Hematopoietic multipotent progenitor cell treated with erythropoietin and hydrocortisone succinate and interleukin-3 and kit ligand, for 17 days (in vitro differentiated cells): Measurements from ENCODE around the gene TRPC1.
A peak's percentile ranks its signal among the peaks of the same experiment; 100 is the strongest.

Experiments used
- DNase-seq: peaks from one replicate; pipeline ENCODE4 v3.0.0-alpha.2; 2015; ENCODE audit warnings: low spot score

The TRPC1 gene

DNA sequence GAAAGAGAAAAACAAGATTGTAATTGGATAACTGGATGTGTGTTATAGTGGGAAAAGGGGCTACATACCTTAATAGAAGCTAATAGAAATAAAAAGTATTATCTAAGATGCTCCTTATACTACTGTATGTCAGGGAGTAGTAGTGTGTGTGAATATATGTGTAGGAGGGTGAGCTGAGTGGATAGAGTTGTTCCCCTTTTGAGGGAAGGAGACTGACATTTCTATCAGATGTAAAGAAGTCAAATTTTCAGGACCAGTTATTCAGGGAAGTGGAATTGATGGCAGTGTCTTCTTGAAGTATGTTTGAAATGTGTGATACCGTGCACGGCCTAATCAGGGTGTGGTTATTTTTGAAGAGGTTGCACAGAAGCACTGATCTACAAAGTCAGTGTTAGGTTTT lies 116.0 kb downstream of the TRPC1 start:
- DNase-seq, result no peak

DNA sequence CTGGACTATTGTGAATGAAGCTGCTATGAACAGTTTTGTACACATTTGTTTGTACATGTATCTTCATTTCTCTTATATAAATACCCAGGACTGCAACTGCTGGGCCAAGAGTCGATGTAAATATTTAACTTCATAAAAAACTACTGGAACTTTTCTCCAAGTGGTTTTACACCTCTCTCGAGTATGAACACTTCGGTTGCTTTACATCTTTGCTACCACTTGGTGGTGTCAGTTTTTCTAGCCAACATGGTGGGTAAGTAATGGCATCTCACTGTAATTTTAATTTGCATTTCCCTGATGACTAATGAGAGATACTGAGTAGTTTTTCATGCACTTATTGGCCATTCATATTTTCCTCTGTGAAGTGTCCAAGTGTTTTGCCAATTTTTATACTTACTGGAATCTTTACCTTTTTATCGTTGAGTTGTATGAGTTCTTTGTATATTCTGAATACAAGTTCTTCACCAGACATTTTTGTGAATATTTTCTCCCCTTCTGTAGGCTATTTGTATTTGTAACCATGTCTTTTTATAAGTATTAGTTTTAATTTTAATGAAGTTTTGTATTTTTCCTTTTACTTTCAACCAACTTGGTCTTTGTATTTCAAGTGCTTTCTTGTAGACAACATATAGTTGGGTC lies 120.6 kb downstream of the TRPC1 start:
- peak; percentile 47 for DNase-seq

DNA sequence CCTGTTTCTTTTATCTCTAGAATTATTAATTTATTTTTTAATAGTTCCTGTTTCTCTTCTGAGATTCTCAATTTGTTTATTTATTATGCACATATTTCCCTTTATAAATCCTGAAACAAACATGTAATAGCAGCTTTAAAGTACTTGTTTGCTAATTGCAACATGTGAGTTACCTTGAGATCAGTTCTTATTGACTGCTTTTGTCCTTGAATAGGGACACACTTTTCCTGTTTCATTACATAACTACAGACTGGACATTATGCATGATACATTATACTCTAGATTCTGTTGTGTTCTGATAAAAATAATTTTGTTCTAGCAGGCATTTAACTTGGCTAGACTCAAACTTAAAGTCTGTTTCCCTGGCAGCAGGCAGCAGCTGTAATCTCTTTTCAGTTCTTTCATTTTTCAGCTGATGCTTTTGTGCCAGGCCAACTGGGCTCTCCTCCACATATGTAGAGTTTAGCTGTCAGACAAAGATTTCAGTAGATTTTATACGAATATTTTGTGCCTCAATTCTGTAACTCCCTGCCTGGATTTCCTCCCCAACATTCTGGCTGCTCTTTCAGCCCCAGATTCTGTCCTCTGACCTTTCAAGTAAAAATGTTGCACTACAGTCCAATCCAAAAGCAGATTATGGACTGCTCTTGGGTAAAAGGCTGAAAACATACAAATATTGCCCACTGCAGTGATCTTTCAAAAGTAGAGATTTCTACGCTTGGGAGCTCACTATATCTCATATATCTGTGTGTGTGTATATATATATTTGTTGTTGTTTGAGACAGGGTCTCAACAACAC lies 123.1 kb downstream of the TRPC1 start:
- DNase-seq, result no peak

DNA sequence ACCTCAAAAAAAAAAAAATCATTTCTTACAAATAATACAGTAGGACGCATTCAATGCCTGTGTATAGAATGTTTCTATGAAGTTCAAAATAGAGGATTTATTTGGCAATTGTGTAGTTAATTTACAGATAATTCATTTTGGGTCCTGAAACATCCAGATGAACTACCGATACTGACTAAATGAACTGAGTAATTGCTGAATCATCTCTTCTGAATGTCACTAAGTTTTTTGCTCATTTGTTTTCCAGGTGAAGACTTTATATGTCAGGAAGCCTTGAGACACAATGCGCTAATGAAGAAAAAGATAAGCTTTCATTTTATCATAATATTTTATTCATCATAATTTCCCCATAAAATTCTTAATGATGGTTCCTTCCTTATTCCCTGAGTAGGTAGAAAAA lies 125.3 kb downstream of the TRPC1 start:
- DNase-seq, result no peak

DNA sequence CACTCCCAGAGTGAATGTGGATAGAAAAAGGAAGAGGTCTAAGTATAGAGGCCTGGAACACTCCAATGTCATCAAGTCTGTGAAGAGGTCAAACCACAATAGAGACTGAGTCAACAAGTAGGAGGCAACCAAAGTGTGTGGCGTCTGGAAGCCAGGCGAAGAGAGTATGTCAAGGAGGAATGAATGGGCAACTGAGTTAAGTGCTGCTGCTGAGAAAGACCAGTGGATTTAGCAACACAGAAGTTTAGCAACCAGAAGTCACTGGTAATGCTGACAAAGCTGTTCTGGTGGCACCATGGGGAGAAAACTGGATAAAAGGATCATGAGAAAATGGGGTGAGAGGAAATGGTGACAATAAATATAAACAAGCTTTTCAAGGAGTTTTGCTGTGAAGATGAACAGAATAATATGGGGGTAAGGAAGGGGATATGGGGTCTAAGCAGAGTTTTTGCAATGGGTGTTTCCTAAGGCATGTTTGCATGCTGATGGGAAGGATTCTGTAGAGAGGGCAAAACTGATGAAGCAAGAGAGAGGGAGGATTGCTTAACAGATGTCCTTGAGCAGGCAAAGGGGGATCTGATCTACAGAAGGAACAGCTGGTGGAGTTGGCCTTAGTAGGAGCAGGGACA lies 126.7 kb downstream of the TRPC1 start:
- DNase-seq, result no peak

DNA sequence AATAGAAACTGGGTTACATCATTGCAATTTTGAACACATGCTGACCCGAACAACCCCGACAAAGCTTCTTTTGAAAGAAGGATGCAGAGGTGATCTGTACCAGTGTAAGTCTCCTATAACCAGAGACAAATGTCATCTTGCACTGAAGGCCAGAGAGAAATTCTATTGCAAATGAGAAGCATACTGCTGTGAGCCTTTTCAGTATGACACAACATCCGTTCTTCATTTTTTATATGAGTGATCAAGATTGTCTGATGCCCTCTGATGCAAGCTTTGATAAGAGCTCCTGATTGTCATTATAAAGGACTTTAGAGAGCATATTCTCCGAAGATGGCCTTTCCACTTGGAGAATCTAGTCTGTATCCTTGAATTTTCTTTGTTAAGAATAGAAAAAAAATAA lies 128.2 kb downstream of the TRPC1 start:
- no peak for DNase-seq

DNA sequence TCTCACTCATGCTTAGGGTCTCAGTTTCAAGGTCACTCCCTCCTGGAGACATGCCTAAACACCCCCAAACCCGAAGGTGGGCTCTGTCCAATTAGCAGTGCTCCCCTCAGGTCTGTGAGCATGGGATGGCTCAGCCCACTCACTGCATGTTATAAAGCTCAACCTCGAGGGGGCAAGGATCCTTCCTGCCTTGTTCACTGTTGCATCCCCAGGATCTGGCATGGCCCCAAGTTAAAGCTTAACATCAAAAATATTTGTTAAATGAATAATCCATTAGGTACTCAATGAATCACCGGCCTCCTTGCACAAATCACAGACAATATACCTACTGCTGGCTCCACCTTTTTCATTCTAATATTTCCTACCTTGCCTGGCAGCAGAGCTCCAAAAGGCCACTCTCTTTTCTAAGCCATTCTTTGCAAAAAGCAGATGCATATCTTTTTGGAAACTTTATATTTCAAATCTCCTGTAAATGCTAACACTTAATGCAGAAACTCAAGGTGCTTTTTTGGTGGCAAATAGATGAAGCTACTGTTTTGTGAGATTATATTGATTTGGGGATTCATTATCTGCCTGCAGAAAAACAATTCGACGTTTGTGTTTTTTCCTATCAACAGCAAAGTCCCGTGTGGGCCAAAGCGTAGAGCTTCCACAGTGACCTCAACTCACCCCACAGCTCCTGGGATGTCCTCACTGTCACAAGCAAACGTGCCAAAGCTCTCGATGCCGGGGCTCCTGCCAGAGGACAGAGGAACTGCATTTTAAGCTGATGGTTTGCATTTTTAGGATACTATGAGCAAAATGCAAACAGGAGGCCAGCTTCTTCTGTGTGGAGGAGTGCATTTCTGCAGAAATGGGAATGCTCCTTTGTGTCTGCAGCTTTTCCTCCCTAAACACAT lies 129.7 kb downstream of the TRPC1 start:
- no peak for DNase-seq

DNA sequence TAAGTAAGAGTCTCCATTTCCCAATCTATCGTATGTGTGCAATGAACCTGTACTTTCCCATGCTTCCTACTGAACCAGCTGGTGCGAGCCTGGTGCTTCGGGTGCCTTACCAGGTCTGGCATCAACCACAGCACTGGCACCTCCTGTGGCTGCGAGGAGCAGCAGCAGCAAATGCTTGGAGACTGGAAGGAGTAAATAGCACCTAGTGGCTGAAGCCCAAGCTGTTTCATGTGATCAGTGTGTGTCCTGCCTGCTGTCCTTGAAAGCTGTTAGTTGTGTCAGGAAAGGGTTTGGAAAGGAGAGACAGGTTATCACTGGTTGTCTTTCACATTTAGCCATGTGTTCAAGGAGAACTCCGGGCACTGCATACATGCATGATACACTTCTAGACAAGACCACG lies 133.2 kb downstream of the TRPC1 start:
- DNase-seq, result no peak
